ENCODE measurements around the gene WDFY4. TPM values are rescaled to one million over a fixed set of nuclear protein-coding genes. Genes with fewer than 3 reads are reported as not detected.

WDFY4 gene
- total RNA-seq, 2 donors from 2014 or later: 2.1 to 10.1 TPM

DNA sequence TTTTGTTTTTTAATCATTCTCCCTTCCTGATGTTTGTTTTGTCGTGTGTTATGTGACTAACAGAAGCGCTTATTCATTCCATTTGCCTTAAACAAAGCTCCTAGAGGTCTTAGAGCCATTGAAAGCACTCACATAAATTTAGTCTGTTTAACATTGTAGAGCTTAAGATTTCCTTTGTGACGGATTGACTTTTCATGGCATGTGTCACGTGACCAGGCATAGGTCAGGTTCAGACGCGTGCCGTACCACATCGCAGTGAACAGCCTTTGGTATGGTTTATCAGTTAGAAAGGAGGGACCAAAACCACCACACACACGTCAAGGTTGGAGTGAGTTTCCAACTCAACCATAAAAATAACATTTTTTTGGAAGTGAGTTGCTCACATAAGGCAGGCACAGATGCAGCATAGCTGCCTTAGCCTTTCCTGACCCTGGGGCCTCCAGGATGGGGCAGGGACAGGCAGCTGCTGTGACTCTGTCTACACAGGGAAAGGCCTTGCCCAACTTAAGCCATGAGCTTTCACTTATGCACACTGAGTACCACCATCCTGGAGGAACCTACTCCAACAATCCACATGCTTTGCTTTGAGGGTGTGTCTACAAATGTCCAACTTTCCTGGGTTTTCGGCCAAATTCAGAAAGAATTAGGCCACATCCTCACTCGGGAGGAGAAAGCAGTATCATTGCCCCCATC lies 55.5 kb downstream of the WDFY4 start:
- DNase-seq: no peak

GRCh38 chr10:48740988-48741387 lies 56.3 kb downstream of the WDFY4 start:
- no peaks in the 10 kb centered on the region for H3K9me3 ChIP-seq (ENCODE audit: control insufficient read depth, low read length, poor library complexity, severe bottlenecking)
- Mint-ChIP-seq H3K4me1 (no peaks in the 10 kb centered on the region), H3K27me3 (peaks cover 29% of the 10 kb centered on the region), H3K4me3 (no peak overlapping the region), H3K36me3 (ENCODE audit: low read depth) (no peaks in the 10 kb centered on the region), H3K27ac (no peak overlapping the region)
- no peak for ATAC-seq
- DNase-seq: no peak

More for the DNA sequence above, 55.5 kb downstream of the WDFY4 start:
- H3K27ac Mint-ChIP-seq: no peak overlapping the region
- H3K27me3 Mint-ChIP-seq: peaks cover 29% of the 10 kb centered on the region
- H3K4me3 Mint-ChIP-seq: no peak overlapping the region
- no peaks in the 10 kb centered on the region for H3K4me1 Mint-ChIP-seq
- ATAC-seq: no peak
- no peaks in the 10 kb centered on the region for H3K9me3 ChIP-seq (ENCODE audit: control insufficient read depth, low read length, poor library complexity, severe bottlenecking)
- no peaks in the 10 kb centered on the region for H3K36me3 Mint-ChIP-seq (ENCODE audit: low read depth)

GRCh38 chr10:48742891-48743860 lies 58.5 kb downstream of the WDFY4 start:
- Mint-ChIP-seq H3K4me3 (no peak overlapping the region), H3K27me3 (peaks cover 19% of the 10 kb centered on the region), H3K27ac (no peak overlapping the region), H3K4me1 (no peaks in the 10 kb centered on the region), H3K36me3 (ENCODE audit: low read depth) (no peaks in the 10 kb centered on the region)
- DNase-seq: no peak
- H3K9me3 ChIP-seq (ENCODE audit: control insufficient read depth, low read length, poor library complexity, severe bottlenecking): no peaks in the 10 kb centered on the region
- no peak for ATAC-seq

DNA sequence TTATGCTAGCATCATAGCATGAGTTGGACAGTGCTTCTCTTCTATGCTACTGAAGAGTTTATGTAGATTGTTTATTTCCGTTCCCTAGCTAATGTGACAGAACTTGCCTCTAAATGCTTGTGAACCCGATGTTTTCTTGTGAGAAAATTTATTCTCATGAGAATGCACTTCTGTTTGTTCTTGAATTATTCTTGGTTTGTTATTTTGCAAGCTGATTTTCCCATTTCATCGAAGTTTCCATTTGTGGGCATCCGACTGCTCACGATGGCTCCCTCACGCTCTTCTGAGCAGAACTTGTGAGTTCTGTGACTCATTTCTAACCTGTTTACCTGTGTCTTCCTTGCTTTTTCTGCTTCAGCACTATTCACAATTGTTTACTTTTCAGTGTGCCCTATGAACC lies 59.9 kb downstream of the WDFY4 start:
- DNase-seq: no peak
- Mint-ChIP-seq H3K36me3 (ENCODE audit: low read depth) (no peaks in the 10 kb centered on the region), H3K27me3 (peaks cover 13% of the 10 kb centered on the region), H3K4me3 (no peak overlapping the region), H3K27ac (no peak overlapping the region), H3K4me1 (no peaks in the 10 kb centered on the region)
- no peaks in the 10 kb centered on the region for H3K9me3 ChIP-seq (ENCODE audit: control insufficient read depth, low read length, poor library complexity, severe bottlenecking)
- ATAC-seq: no peak

- Mint-ChIP-seq H3K27ac (no peak overlapping the region), H3K4me3 (no peak overlapping the region), H3K27me3 (peaks cover 11% of the 10 kb centered on the region), H3K36me3 (ENCODE audit: low read depth) (no peaks in the 10 kb centered on the region), H3K4me1 (no peaks in the 10 kb centered on the region)
- H3K9me3 ChIP-seq (ENCODE audit: control insufficient read depth, low read length, poor library complexity, severe bottlenecking): no peaks in the 10 kb centered on the region
- ATAC-seq (no peak), DNase-seq (no peak)
Observed at GRCh38 chr10:48745662-48746245, 61.1 kb downstream of the WDFY4 start.

GRCh38 chr10:48748573-48748972 lies 63.9 kb downstream of the WDFY4 start:
- Mint-ChIP-seq H3K36me3 (ENCODE audit: low read depth) (peaks cover 2% of the 10 kb centered on the region), H3K4me1 (no peaks in the 10 kb centered on the region), H3K4me3 (no peak overlapping the region), H3K27me3 (peaks cover 10% of the 10 kb centered on the region), H3K27ac (no peak overlapping the region)
- H3K9me3 ChIP-seq (ENCODE audit: control insufficient read depth, low read length, poor library complexity, severe bottlenecking): no peaks in the 10 kb centered on the region
- DNase-seq: no peak
- no peak for ATAC-seq

DNA sequence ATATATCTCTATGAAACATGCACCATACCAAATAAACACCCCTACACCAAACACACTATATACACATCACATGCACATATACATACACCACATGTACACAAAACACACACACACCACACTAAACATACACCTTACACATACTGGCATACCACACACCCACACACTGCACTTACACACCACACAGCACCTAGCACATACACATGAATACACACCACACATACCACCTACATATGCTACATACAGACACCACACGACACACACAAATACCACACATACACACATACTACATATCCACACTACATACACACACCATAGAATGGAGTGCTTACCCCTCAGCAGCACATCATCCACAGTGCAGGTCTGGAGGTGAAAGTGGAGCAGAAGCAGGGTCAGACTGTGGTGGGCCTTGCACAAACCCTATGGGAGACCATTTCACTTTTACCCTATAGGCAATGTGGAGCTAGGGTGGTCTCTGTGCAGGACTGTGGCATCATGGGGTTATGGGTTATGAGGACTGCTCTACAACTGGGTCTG lies 64.6 kb downstream of the WDFY4 start:
- H3K4me3 Mint-ChIP-seq: no peak overlapping the region
- H3K36me3 Mint-ChIP-seq (ENCODE audit: low read depth): peaks cover 2% of the 10 kb centered on the region
- H3K27ac Mint-ChIP-seq: no peak overlapping the region
- no peaks in the 10 kb centered on the region for H3K4me1 Mint-ChIP-seq
- ATAC-seq: no peak
- H3K27me3 Mint-ChIP-seq: peaks cover 6% of the 10 kb centered on the region
- no peaks in the 10 kb centered on the region for H3K9me3 ChIP-seq (ENCODE audit: control insufficient read depth, low read length, poor library complexity, severe bottlenecking)
- DNase-seq: no peak

DNA sequence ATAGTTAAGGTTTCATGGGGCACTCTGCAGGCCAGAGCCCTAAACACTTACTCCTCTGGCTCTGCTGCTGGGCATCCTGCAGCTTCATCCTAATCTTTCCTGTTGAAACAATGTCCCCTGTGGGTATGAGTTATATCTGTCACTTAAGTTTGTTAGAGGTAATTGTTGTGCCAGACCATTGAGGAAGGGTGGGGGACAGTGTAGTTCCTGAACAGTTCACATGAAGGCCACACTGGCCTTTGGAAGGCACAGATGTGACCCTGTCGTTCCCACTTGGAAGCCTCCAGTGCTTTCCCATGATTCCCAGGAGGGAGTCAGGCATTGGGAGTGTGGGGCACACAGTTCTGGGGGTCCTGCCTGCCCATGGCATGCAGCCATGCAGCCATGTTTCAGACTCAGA lies 65.3 kb downstream of the WDFY4 start:
- no peak for DNase-seq
- H3K27ac Mint-ChIP-seq: no peak overlapping the region
- ATAC-seq: no peak
- no peaks in the 10 kb centered on the region for H3K4me1 Mint-ChIP-seq
- no peaks in the 10 kb centered on the region for H3K9me3 ChIP-seq (ENCODE audit: control insufficient read depth, low read length, poor library complexity, severe bottlenecking)
- no peak overlapping the region for H3K4me3 Mint-ChIP-seq
- H3K27me3 Mint-ChIP-seq: peaks cover 9% of the 10 kb centered on the region
- H3K36me3 Mint-ChIP-seq (ENCODE audit: low read depth): peaks cover 2% of the 10 kb centered on the region

GRCh38 chr10:48750991-48751390 lies 66.3 kb downstream of the WDFY4 start:
- DNase-seq: no peak
- H3K27me3 Mint-ChIP-seq: peaks cover 12% of the 10 kb centered on the region
- H3K4me3 Mint-ChIP-seq: no peak overlapping the region
- H3K9me3 ChIP-seq (ENCODE audit: control insufficient read depth, low read length, poor library complexity, severe bottlenecking): no peaks in the 10 kb centered on the region
- ATAC-seq: no peak
- no peak overlapping the region for H3K27ac Mint-ChIP-seq
- peaks cover 2% of the 10 kb centered on the region for H3K36me3 Mint-ChIP-seq (ENCODE audit: low read depth)
- H3K4me1 Mint-ChIP-seq: no peaks in the 10 kb centered on the region

- no peaks in the 10 kb centered on the region for H3K9me3 ChIP-seq (ENCODE audit: control insufficient read depth, low read length, poor library complexity, severe bottlenecking)
- H3K36me3 Mint-ChIP-seq (ENCODE audit: low read depth): peaks cover 2% of the 10 kb centered on the region
- DNase-seq (no peak), ATAC-seq (no peak)
- H3K27me3 Mint-ChIP-seq: peaks cover 12% of the 10 kb centered on the region
- no peak overlapping the region for H3K27ac Mint-ChIP-seq
- H3K4me1 Mint-ChIP-seq: no peaks in the 10 kb centered on the region
- no peak overlapping the region for H3K4me3 Mint-ChIP-seq
Observed at GRCh38 chr10:48751730-48752129, 67.1 kb downstream of the WDFY4 start.

- Mint-ChIP-seq H3K27ac (no peak overlapping the region), H3K4me1 (no peaks in the 10 kb centered on the region), H3K4me3 (no peak overlapping the region), H3K36me3 (ENCODE audit: low read depth) (no peaks in the 10 kb centered on the region), H3K27me3 (peaks cover 37% of the 10 kb centered on the region)
- no peak for ATAC-seq
- H3K9me3 ChIP-seq (ENCODE audit: control insufficient read depth, low read length, poor library complexity, severe bottlenecking): no peaks in the 10 kb centered on the region
- DNase-seq: no peak
Observed at GRCh38 chr10:48758411-48758810, 73.7 kb downstream of the WDFY4 start.

DNA sequence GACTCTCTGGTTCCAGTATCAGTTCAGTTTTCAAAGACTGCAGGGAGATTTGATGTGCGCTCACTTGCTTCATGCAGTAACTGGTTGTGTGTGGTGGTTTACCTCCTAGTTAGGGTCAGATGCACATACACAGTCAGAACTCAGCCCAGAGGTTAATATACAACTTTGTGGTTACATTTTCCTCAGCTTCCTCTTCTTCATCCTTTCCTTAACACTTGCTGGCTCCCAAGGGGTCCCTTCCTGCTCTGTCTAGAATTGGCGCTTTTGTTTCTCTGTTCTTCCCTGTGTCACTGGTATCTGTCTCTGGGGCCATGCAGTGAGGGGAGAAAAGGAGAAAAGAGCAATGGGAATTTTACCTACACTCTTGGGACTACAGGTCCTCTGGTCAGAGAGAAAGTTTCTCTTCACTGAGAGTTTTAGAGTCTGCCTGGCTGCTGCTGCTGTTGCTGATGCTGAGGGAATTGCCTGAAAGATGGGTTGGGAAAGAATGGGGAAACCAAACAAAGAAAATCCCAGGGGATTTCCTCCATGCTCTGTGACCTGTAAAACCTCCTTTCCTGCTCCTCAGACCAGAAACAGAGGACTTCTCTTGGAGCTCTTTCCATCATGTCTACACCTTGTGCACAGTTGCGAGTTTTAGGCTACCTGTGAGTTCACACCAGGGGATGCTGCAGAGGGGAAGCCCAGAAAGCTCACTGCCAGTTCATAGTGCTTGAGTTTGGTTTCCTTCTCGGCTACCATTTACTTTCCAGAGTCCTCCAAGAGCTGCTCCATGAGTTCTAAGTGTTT lies 74.6 kb downstream of the WDFY4 start:
- no peak for DNase-seq
- Mint-ChIP-seq H3K4me3 (no peak overlapping the region), H3K36me3 (ENCODE audit: low read depth) (no peaks in the 10 kb centered on the region), H3K27me3 (peaks cover 37% of the 10 kb centered on the region), H3K4me1 (no peaks in the 10 kb centered on the region), H3K27ac (no peak overlapping the region)
- H3K9me3 ChIP-seq (ENCODE audit: control insufficient read depth, low read length, poor library complexity, severe bottlenecking): no peaks in the 10 kb centered on the region
- ATAC-seq: no peak
